Measurements from ENCODE around the gene ODAD4.
A peak's percentile ranks its signal among the peaks of the same experiment; 100 is the strongest.
"Not testable (repeated sequence)": the region's sequence is repeated elsewhere in the genome, so short reads cannot be mapped to it uniquely, and the experiment has no call there.

Gene ODAD4

GRCh38 chr17:41912925-41913324, 17.5 kb upstream of the ODAD4 start:
- no peak for DNase-seq (ENCODE audit: low read depth)

- no peak for DNase-seq (ENCODE audit: low read depth)
These were observed 16.6 kb upstream of the ODAD4 start for GRCh38 chr17:41913798-41914197.

GRCh38 chr17:41914358-41914766, 16.1 kb upstream of the ODAD4 start:
- DNase-seq (ENCODE audit: low read depth): no peak

- DNase-seq (ENCODE audit: low read depth): no peak
These were observed 15.4 kb upstream of the ODAD4 start for GRCh38 chr17:41915020-41915419.

GRCh38 chr17:41915566-41915965, 14.9 kb upstream of the ODAD4 start:
- DNase-seq (ENCODE audit: low read depth): no peak

- no peak for DNase-seq (ENCODE audit: low read depth)
These were observed 13.2 kb upstream of the ODAD4 start for GRCh38 chr17:41917192-41917591.

- DNase-seq (ENCODE audit: low read depth): no peak
These were observed 12.6 kb upstream of the ODAD4 start for GRCh38 chr17:41917679-41918313.

- DNase-seq (ENCODE audit: low read depth): peak; percentile 91
These were observed 11.9 kb upstream of the ODAD4 start, which contains the start of gene ACLY for GRCh38 chr17:41918314-41919164. TSS of gene ACLY (minus strand) at chr17:41918951. CDS start at chr17:41913873, 5,078 bp downstream.

- DNase-seq (ENCODE audit: low read depth): no peak
These were observed 11.1 kb upstream of the ODAD4 start for GRCh38 chr17:41919165-41919817.

GRCh38 chr17:41919840-41920579, 10.4 kb upstream of the ODAD4 start:
- DNase-seq (ENCODE audit: low read depth): no peak

- no peak for DNase-seq (ENCODE audit: low read depth)
These were observed 9.8 kb upstream of the ODAD4 start for GRCh38 chr17:41920580-41920955.

- no peak for DNase-seq (ENCODE audit: low read depth)
These were observed 4.3 kb upstream of the ODAD4 start for GRCh38 chr17:41925991-41926590.

GRCh38 chr17:41928693-41929251, 1.6 kb upstream of the ODAD4 start:
- DNase-seq (ENCODE audit: low read depth): no peak

- not testable (repeated sequence) for DNase-seq (ENCODE audit: low read depth)
These were observed 378 bp downstream of the ODAD4 start for GRCh38 chr17:41930833-41931156.

GRCh38 chr17:41931715-41932114, 1.3 kb downstream of the ODAD4 start:
- not testable (repeated sequence) for DNase-seq (ENCODE audit: low read depth)

GRCh38 chr17:41932816-41933389, 2.5 kb downstream of the ODAD4 start:
- no peak for DNase-seq (ENCODE audit: low read depth)

GRCh38 chr17:41935641-41936040, 5.2 kb downstream of the ODAD4 start:
- DNase-seq (ENCODE audit: low read depth): no peak

GRCh38 chr17:41937970-41938954, 7.8 kb downstream of the ODAD4 start:
- no peak for DNase-seq (ENCODE audit: low read depth)

GRCh38 chr17:41939044-41939692, 8.8 kb downstream of the ODAD4 start:
- no peak for DNase-seq (ENCODE audit: low read depth)

All from T-helper 22 cell (primary cell).